ENCODE data around the gene AUTS2.
"Not testable (repeated sequence)": the region's sequence is repeated elsewhere in the genome, so short reads cannot be mapped to it uniquely, and the experiment has no call there.

The AUTS2 gene

DNA sequence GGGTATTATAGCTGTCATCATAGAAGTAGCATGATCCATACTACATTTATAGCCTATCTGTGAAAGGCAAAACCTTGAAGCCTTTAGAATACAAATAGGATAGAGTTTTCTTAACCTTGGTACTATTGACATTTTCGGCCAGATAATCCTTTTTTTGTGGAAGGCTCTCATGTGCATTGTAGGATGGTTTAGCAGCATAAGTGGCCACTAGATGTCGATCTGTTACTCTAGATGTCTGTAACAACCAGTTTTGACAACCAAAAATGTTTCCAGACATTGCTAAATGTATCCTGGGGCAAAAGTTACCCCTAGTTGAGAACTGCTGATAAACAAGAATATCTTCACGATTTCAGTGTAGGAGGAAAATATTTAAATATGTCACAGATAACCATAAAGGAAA, 1214.2 kb downstream of the AUTS2 start:
- WGBS (ENCODE audit: extremely low coverage, insufficient coverage, low lambda C conversion rate), result no CpG with 5 or more reads among the region's 3 CpGs
- Histone ChIP-seq H3K36me3 (ENCODE audit: control insufficient read depth, insufficient read depth, low read length) (no peaks in the 10 kb centered on the region), H2BK5ac (ENCODE audit: low read length) (no peak overlapping the region), H3K27ac (ENCODE audit: low read depth, low read length) (no peak overlapping the region), H3K18ac (ENCODE audit: low read length) (no peak overlapping the region), H3K79me1 (ENCODE audit: low read length) (no peaks in the 10 kb centered on the region), H3K4ac (ENCODE audit: low read depth, low read length) (no peak overlapping the region), H3K9ac (ENCODE audit: low read length) (no peak overlapping the region), H3K23ac (ENCODE audit: low read length) (no peak overlapping the region), H2BK120ac (ENCODE audit: low read depth, low read length) (no peak overlapping the region), H3K79me2 (ENCODE audit: control insufficient read depth, insufficient read depth, low read length) (no peaks in the 10 kb centered on the region), H3K4me3 (ENCODE audit: low read length) (no peak overlapping the region), H2BK15ac (replicated peaks; ENCODE audit: low read depth) (no peak overlapping the region), H4K5ac (ENCODE audit: low read length) (no peak overlapping the region), H3K56ac (ENCODE audit: low read length) (no peak overlapping the region), H2AK5ac (ENCODE audit: low read length) (no peak overlapping the region), H3K27me3 (ENCODE audit: insufficient read depth, low read length, poor library complexity) (no peaks in the 10 kb centered on the region), H3K4me1 (ENCODE audit: control insufficient read depth, low read depth, low read length) (no peaks in the 10 kb centered on the region), H4K8ac (ENCODE audit: low read depth, low read length) (no peak overlapping the region), H3K4me2 (ENCODE audit: low read length) (no peak overlapping the region)
- DNase-seq, result peak; percentile 55

DNA sequence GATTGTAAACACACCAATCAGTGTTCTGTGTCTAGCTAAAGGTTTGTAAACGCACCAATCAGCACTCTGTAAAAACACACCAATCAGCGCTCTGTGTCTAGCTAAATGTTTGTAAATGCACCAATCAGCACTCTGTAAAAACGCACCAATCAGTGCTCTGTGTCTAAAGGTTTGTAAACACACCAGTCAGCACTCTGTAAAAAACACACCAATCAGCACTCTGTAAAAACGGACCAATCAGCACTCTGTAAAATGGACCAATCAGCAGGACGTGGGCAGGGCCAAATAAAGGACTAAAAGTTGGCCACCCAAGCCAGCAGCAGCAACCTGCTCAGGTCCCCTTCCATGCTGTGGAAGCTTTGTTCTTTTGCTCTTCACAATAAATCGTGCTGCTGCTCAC, 1224.2 kb downstream of the AUTS2 start:
- H4K8ac ChIP-seq (ENCODE audit: low read depth, low read length); H3K79me2 ChIP-seq (ENCODE audit: control insufficient read depth, insufficient read depth, low read length); DNase-seq; H3K4me3 ChIP-seq (ENCODE audit: low read length); H3K27ac ChIP-seq (ENCODE audit: low read depth, low read length); H3K18ac ChIP-seq (ENCODE audit: low read length); H3K4ac ChIP-seq (ENCODE audit: low read depth, low read length); H3K56ac ChIP-seq (ENCODE audit: low read length); H2BK5ac ChIP-seq (ENCODE audit: low read length); H3K27me3 ChIP-seq (ENCODE audit: insufficient read depth, low read length, poor library complexity); H2BK15ac ChIP-seq (replicated peaks; ENCODE audit: low read depth); H2AK5ac ChIP-seq (ENCODE audit: low read length); H3K79me1 ChIP-seq (ENCODE audit: low read length); H3K4me1 ChIP-seq (ENCODE audit: control insufficient read depth, low read depth, low read length); H3K23ac ChIP-seq (ENCODE audit: low read length); H2BK120ac ChIP-seq (ENCODE audit: low read depth, low read length); H3K9ac ChIP-seq (ENCODE audit: low read length); H4K5ac ChIP-seq (ENCODE audit: low read length); H3K4me2 ChIP-seq (ENCODE audit: low read length); H3K36me3 ChIP-seq (ENCODE audit: control insufficient read depth, insufficient read depth, low read length): not testable (repeated sequence)
- no CpG with 5 or more reads among the region's 6 CpGs for WGBS (ENCODE audit: extremely low coverage, insufficient coverage, low lambda C conversion rate)

DNA sequence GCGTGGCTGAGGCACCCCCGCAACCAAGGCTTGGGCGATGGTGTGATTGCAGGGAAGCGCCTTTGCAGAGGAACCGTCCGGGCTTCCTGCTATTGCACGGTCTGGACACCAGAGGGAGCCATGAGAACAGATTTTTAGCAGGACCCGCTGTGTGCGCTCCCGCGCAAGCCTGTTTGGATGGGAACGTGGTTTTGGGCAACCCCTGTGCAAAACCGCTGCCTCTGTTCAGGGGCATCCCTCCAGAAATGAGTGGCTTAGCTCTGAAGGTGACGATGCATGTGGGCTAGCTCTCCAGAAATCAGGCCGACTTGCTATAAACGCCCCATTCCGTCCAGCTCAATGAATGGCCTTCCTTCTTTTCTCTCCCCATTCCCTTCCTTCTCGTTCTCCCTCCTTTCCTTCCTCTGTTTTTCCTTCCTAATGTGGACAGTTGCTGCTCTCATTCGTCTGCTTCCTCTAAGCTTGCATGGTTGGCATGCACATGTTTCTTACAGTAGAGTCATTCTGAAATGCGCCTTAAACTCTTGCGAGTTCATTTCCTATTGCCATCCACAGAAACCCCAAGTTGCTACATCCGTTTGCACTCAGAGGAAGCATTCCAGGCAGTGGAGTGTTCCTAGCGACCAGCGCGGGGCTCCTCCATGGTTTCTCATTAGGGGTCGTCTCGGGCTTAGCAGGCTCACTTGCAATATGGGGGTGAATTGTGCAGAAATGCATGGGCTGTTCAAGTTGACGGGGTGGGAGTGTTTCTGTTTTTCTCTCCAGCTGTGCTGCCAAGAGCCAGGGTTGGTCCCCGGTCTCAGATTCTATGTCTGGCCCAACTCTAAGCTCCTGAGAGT, 1231.2 kb downstream of the AUTS2 start:
- Histone ChIP-seq H3K23ac (ENCODE audit: low read length) (no peak overlapping the region), H4K5ac (ENCODE audit: low read length) (no peak overlapping the region), H2BK5ac (ENCODE audit: low read length) (no peak overlapping the region), H3K56ac (ENCODE audit: low read length) (peak overlapping the region; percentile 88), H2AK5ac (ENCODE audit: low read length) (no peak overlapping the region), H3K9ac (ENCODE audit: low read length) (peak overlapping the region; percentile 55), H3K79me1 (ENCODE audit: low read length) (no peaks in the 10 kb centered on the region), H4K8ac (ENCODE audit: low read depth, low read length) (no peak overlapping the region), H3K36me3 (ENCODE audit: control insufficient read depth, insufficient read depth, low read length) (no peaks in the 10 kb centered on the region), H2BK15ac (replicated peaks; ENCODE audit: low read depth) (no peak overlapping the region), H3K4me1 (ENCODE audit: control insufficient read depth, low read depth, low read length) (peaks cover 3% of the 10 kb centered on the region), H3K79me2 (ENCODE audit: control insufficient read depth, insufficient read depth, low read length) (no peaks in the 10 kb centered on the region), H3K18ac (ENCODE audit: low read length) (no peak overlapping the region), H3K4me3 (ENCODE audit: low read length) (no peak overlapping the region), H3K4ac (ENCODE audit: low read depth, low read length) (no peak overlapping the region), H3K27me3 (ENCODE audit: insufficient read depth, low read length, poor library complexity) (no peaks in the 10 kb centered on the region), H2BK120ac (ENCODE audit: low read depth, low read length) (no peak overlapping the region), H3K4me2 (ENCODE audit: low read length) (peak overlapping the region; percentile 53), H3K27ac (ENCODE audit: low read depth, low read length) (no peak overlapping the region)
- WGBS (ENCODE audit: extremely low coverage, insufficient coverage, low lambda C conversion rate), result no CpG with 5 or more reads among the region's 29 CpGs
- DNase-seq, result peak; percentile 82

DNA sequence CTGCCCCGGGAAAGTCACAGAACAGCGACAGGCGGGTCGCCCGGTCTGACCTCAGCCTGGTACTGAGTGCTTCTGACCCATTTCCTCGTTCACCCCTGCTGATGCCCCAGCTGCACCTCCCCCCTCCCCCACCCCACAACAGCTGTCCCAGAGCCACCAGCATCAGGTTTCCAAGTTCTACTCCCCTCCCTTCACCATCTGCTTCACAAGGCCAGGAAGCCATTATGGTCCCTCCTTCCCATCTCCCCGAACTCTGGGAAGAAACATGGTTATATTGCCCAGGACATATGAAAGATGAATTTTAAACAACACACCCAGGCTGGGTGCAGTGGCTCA, 1231.8 kb downstream of the AUTS2 start:
- Histone ChIP-seq H3K18ac (ENCODE audit: low read length) (no peak overlapping the region), H2BK15ac (replicated peaks; ENCODE audit: low read depth) (no peak overlapping the region), H3K79me1 (ENCODE audit: low read length) (no peaks in the 10 kb centered on the region), H4K5ac (ENCODE audit: low read length) (no peak overlapping the region), H3K9ac (ENCODE audit: low read length) (no peak overlapping the region), H2AK5ac (ENCODE audit: low read length) (no peak overlapping the region), H3K23ac (ENCODE audit: low read length) (no peak overlapping the region), H3K36me3 (ENCODE audit: control insufficient read depth, insufficient read depth, low read length) (no peaks in the 10 kb centered on the region), H3K27ac (ENCODE audit: low read depth, low read length) (no peak overlapping the region), H3K4me3 (ENCODE audit: low read length) (no peak overlapping the region), H3K4ac (ENCODE audit: low read depth, low read length) (no peak overlapping the region), H4K8ac (ENCODE audit: low read depth, low read length) (no peak overlapping the region), H3K56ac (ENCODE audit: low read length) (peak overlapping the region; percentile 88), H3K27me3 (ENCODE audit: insufficient read depth, low read length, poor library complexity) (no peaks in the 10 kb centered on the region), H2BK120ac (ENCODE audit: low read depth, low read length) (no peak overlapping the region), H3K4me2 (ENCODE audit: low read length) (no peak overlapping the region), H3K4me1 (ENCODE audit: control insufficient read depth, low read depth, low read length) (peaks cover 3% of the 10 kb centered on the region), H3K79me2 (ENCODE audit: control insufficient read depth, insufficient read depth, low read length) (no peaks in the 10 kb centered on the region), H2BK5ac (ENCODE audit: low read length) (no peak overlapping the region)
- WGBS (ENCODE audit: extremely low coverage, insufficient coverage, low lambda C conversion rate), result no CpG with 5 or more reads among the region's 7 CpGs
- DNase-seq, result no peak

DNA sequence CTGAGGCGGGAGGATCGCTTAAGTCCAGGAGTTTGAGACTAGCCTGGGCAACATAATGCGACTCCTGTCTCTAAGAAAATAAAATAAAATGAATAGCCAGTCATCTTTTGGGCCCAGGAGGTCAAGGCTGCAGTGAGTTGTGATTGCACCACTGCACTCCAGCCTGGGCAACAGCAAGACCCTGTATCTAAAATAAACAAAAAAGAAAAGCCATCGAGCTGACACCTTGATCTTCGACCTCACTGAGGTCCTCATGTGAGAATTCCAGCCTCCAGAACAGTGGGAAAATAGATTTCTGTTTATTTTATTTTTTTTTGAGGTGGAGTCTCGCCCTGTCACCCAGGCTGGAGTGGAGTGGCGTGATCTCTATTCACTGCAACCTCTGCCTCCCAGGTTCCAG, 1232.2 kb downstream of the AUTS2 start:
- H3K23ac ChIP-seq (ENCODE audit: low read length), result no peak overlapping the region
- H3K4ac ChIP-seq (ENCODE audit: low read depth, low read length), result no peak overlapping the region
- no CpG with 5 or more reads among the region's 7 CpGs for WGBS (ENCODE audit: extremely low coverage, insufficient coverage, low lambda C conversion rate)
- no peak for DNase-seq
- no peak overlapping the region for H3K4me3 ChIP-seq (ENCODE audit: low read length)
- no peaks in the 10 kb centered on the region for H3K79me1 ChIP-seq (ENCODE audit: low read length)
- no peak overlapping the region for H2AK5ac ChIP-seq (ENCODE audit: low read length)
- no peaks in the 10 kb centered on the region for H3K79me2 ChIP-seq (ENCODE audit: control insufficient read depth, insufficient read depth, low read length)
- H3K27me3 ChIP-seq (ENCODE audit: insufficient read depth, low read length, poor library complexity), result no peaks in the 10 kb centered on the region
- H3K56ac ChIP-seq (ENCODE audit: low read length), result no peak overlapping the region
- no peak overlapping the region for H2BK5ac ChIP-seq (ENCODE audit: low read length)
- H2BK120ac ChIP-seq (ENCODE audit: low read depth, low read length), result no peak overlapping the region
- H3K9ac ChIP-seq (ENCODE audit: low read length), result no peak overlapping the region
- H3K36me3 ChIP-seq (ENCODE audit: control insufficient read depth, insufficient read depth, low read length), result no peaks in the 10 kb centered on the region
- H3K4me1 ChIP-seq (ENCODE audit: control insufficient read depth, low read depth, low read length), result peaks cover 3% of the 10 kb centered on the region
- H3K18ac ChIP-seq (ENCODE audit: low read length), result no peak overlapping the region
- H4K8ac ChIP-seq (ENCODE audit: low read depth, low read length), result no peak overlapping the region
- H3K27ac ChIP-seq (ENCODE audit: low read depth, low read length), result no peak overlapping the region
- H4K5ac ChIP-seq (ENCODE audit: low read length), result no peak overlapping the region
- H3K4me2 ChIP-seq (ENCODE audit: low read length), result no peak overlapping the region
- no peak overlapping the region for H2BK15ac ChIP-seq (replicated peaks; ENCODE audit: low read depth)

DNA sequence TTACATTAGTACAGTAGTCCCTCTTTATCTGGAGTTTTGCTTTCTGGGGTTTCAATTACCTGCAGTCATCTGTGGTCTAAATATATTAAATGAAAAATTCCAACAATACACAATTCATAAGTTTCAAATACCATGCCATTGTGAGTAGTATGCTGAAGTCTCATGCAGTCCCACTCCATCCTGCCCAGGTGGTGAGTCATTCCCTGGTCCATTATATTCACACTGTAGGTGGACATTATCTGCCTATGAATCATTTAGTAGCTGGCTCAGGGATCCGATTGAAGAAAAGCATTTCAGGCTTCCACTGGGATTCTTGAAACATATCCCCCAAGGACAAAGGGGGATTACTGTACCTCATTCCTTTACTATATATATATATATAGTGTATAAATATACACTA, 1235.5 kb downstream of the AUTS2 start:
- Histone ChIP-seq H3K18ac (ENCODE audit: low read length) (no peak overlapping the region), H3K4me2 (ENCODE audit: low read length) (no peak overlapping the region), H3K4ac (ENCODE audit: low read depth, low read length) (no peak overlapping the region), H4K8ac (ENCODE audit: low read depth, low read length) (no peak overlapping the region), H2BK5ac (ENCODE audit: low read length) (no peak overlapping the region), H2BK120ac (ENCODE audit: low read depth, low read length) (no peak overlapping the region), H3K23ac (ENCODE audit: low read length) (no peak overlapping the region), H3K79me1 (ENCODE audit: low read length) (no peaks in the 10 kb centered on the region), H3K56ac (ENCODE audit: low read length) (no peak overlapping the region), H2BK15ac (replicated peaks; ENCODE audit: low read depth) (no peak overlapping the region), H3K27ac (ENCODE audit: low read depth, low read length) (no peak overlapping the region), H2AK5ac (ENCODE audit: low read length) (no peak overlapping the region), H4K5ac (ENCODE audit: low read length) (no peak overlapping the region), H3K36me3 (ENCODE audit: control insufficient read depth, insufficient read depth, low read length) (no peaks in the 10 kb centered on the region), H3K79me2 (ENCODE audit: control insufficient read depth, insufficient read depth, low read length) (no peaks in the 10 kb centered on the region), H3K4me3 (ENCODE audit: low read length) (no peak overlapping the region), H3K27me3 (ENCODE audit: insufficient read depth, low read length, poor library complexity) (no peaks in the 10 kb centered on the region), H3K9ac (ENCODE audit: low read length) (no peak overlapping the region), H3K4me1 (ENCODE audit: control insufficient read depth, low read depth, low read length) (peaks cover 3% of the 10 kb centered on the region)
- peak; percentile 51 for DNase-seq
- WGBS (ENCODE audit: extremely low coverage, insufficient coverage, low lambda C conversion rate), result no CpG with 5 or more reads among the region's 1 CpG

Measured in mesendoderm (in vitro differentiated cells).